Gastrocnemius medialis (tissue), 4 donors: ENCODE measurements around the gene TMEM109.

ENCODE experiments used
- CTCF ChIP-seq, 5 experiments: fragments of 450-650 bp in 3 of 5; fragments of 200-600 bp in 2 of 5; sonication (generic) in 2 of 5; IDR thresholded peaks in 4 of 5; conservative IDR thresholded peaks in 1 of 5; 1 replicate in 4 of 5; 2 replicates in 1 of 5; pipeline ENCODE4 v1.5.1; 2016 to 2019; ENCODE audit warnings: antibody characterized with exemption in 5 of 5, mild to moderate bottlenecking in 3 of 5, moderate library complexity in 3 of 5
- POLR2A ChIP-seq, 2 donors: fragments of 450-650 bp; IDR thresholded peaks; one replicate each; pipeline ENCODE4 v1.6.1; 2017; ENCODE audit warnings: antibody characterized with exemption in 2 of 2, mild to moderate bottlenecking in 2 of 2, moderate library complexity in 2 of 2

GRCh38 chr11:60944490-60945294, 30.7 kb downstream of the TMEM109 start:
- TF ChIP-seq CTCF (IDR thresholded peaks at IDR 0.05 in 4 of 5, conservative IDR thresholded peaks at IDR 0.05 in 1 of 5) (no peak), POLR2A (IDR thresholded peaks at IDR 0.05) (no peak)
